Measurements from ENCODE around the gene SIPA1L3. TPM values are rescaled to one million over a fixed set of nuclear protein-coding genes. Genes with fewer than 3 reads are reported as not detected.

SIPA1L3 gene
- total and polyA plus RNA-seq, 10 of the 15 experiments (the other 5 are each of a cell fraction or from before 2014, with no cell fraction given), result 0.24 to 66.2 (median 19.1) TPM

DNA sequence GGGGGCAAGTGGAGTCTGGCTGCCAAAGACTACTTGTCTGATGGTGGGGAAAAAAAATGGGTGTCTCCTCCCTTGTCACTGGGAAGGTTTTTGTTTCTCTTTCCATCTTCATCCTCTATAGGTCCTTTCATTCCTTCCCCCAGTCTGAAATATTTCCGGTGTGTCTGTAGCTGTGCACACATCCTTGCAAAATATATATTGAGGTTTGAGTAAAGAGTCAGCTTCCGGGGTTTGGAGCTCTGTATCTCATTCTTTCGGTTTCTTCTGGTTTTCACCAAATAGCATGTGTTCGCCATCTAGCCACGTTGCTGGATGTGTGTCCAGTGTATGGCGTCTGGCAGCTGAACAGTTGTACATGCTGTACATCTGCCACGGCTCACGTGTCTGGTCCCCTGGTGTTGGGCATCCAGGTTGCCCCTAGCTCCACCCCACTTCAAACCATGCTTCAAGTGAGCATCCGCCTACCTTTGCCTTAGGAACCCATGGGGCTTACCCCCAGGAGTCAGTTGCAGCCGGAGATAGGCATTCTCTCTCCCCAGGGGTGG, 142.2 kb downstream of the SIPA1L3 start (continued):
- TF ChIP-seq, protein P1, sequence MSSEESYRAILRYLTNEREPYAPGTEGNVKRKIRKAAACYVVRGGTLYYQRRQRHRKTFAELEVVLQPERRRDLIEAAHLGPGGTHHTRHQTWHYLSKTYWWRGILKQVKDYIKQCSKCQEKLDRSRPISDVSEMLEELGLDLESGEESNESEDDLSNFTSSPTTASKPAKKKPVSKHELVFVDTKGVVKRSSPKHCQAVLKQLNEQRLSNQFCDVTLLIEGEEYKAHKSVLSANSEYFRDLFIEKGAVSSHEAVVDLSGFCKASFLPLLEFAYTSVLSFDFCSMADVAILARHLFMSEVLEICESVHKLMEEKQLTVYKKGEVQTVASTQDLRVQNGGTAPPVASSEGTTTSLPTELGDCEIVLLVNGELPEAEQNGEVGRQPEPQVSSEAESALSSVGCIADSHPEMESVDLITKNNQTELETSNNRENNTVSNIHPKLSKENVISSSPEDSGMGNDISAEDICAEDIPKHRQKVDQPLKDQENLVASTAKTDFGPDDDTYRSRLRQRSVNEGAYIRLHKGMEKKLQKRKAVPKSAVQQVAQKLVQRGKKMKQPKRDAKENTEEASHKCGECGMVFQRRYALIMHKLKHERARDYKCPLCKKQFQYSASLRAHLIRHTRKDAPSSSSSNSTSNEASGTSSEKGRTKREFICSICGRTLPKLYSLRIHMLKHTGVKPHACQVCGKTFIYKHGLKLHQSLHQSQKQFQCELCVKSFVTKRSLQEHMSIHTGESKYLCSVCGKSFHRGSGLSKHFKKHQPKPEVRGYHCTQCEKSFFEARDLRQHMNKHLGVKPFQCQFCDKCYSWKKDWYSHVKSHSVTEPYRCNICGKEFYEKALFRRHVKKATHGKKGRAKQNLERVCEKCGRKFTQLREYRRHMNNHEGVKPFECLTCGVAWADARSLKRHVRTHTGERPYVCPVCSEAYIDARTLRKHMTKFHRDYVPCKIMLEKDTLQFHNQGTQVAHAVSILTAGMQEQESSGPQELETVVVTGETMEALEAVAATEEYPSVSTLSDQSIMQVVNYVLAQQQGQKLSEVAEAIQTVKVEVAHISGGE (CRISPR knock-in tag; IDR thresholded peaks at IDR 0.05), result no peak
- TF ChIP-seq DPF2 (IDR thresholded peaks at IDR 0.05) (no peak), WRNIP1 (IDR thresholded peaks at IDR 0.05; ENCODE audit: borderline replicate concordance, low read depth, low read length) (no peak), CBX5 (IDR thresholded peaks at IDR 0.05; ENCODE audit: low read depth) (no peak), IKZF1 (conservative IDR thresholded peaks at IDR 0.05) (no peak), TARDBP (IDR thresholded peaks at IDR 0.05; ENCODE audit: borderline replicate concordance) (no peak), HDGF (IDR thresholded peaks at IDR 0.05) (no peak; the same call in 1 of the 2 replicates), ZNF207 (IDR thresholded peaks at IDR 0.05; ENCODE audit: borderline replicate concordance) (no peak), BMI1 (IDR thresholded peaks at IDR 0.05; ENCODE audit: borderline replicate concordance) (no peak), MTA2 (IDR thresholded peaks at IDR 0.05; ENCODE audit: low read depth) (no peak), CBX3 (IDR thresholded peaks at IDR 0.05; ENCODE audit: borderline replicate concordance, low read depth) (no peak), TAF1 (IDR thresholded peaks at IDR 0.05; ENCODE audit: borderline replicate concordance, low read depth, low read length) (0 out of 2 replicates have a peak, but pooled peaks have one; percentile 29), ETV6 (conservative IDR thresholded peaks at IDR 0.05 in 1 of 2, IDR thresholded peaks at IDR 0.05 in 1 of 2; ENCODE audit: borderline replicate concordance in 1 of 2, low read depth in 1 of 2) (0 out of 4 replicates have a peak, but pooled peaks of 1 of the 2 experiments have one; percentile 32)
- TF ChIP-seq, protein P2, sequence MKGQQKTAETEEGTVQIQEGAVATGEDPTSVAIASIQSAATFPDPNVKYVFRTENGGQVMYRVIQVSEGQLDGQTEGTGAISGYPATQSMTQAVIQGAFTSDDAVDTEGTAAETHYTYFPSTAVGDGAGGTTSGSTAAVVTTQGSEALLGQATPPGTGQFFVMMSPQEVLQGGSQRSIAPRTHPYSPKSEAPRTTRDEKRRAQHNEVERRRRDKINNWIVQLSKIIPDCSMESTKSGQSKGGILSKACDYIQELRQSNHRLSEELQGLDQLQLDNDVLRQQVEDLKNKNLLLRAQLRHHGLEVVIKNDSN (IDR thresholded peaks at IDR 0.05; ENCODE audit: borderline replicate concordance, extremely low read length, insufficient read depth, low read depth, low read length), result peak; percentile 30
- TF ChIP-seq, protein P3, sequence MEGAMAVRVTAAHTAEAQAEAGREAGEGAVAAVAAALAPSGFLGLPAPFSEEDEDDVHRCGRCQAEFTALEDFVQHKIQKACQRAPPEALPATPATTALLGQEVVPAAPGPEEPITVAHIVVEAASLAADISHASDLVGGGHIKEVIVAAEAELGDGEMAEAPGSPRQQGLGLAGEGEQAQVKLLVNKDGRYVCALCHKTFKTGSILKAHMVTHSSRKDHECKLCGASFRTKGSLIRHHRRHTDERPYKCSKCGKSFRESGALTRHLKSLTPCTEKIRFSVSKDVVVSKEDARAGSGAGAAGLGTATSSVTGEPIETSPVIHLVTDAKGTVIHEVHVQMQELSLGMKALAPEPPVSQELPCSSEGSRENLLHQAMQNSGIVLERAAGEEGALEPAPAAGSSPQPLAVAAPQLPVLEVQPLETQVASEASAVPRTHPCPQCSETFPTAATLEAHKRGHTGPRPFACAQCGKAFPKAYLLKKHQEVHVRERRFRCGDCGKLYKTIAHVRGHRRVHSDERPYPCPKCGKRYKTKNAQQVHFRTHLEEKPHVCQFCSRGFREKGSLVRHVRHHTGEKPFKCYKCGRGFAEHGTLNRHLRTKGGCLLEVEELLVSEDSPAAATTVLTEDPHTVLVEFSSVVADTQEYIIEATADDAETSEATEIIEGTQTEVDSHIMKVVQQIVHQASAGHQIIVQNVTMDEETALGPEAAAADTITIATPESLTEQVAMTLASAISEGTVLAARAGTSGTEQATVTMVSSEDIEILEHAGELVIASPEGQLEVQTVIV (IDR thresholded peaks at IDR 0.05; ENCODE audit: borderline replicate concordance, partially characterized antibody), result peak; percentile 9
- TF ChIP-seq, protein P4, sequence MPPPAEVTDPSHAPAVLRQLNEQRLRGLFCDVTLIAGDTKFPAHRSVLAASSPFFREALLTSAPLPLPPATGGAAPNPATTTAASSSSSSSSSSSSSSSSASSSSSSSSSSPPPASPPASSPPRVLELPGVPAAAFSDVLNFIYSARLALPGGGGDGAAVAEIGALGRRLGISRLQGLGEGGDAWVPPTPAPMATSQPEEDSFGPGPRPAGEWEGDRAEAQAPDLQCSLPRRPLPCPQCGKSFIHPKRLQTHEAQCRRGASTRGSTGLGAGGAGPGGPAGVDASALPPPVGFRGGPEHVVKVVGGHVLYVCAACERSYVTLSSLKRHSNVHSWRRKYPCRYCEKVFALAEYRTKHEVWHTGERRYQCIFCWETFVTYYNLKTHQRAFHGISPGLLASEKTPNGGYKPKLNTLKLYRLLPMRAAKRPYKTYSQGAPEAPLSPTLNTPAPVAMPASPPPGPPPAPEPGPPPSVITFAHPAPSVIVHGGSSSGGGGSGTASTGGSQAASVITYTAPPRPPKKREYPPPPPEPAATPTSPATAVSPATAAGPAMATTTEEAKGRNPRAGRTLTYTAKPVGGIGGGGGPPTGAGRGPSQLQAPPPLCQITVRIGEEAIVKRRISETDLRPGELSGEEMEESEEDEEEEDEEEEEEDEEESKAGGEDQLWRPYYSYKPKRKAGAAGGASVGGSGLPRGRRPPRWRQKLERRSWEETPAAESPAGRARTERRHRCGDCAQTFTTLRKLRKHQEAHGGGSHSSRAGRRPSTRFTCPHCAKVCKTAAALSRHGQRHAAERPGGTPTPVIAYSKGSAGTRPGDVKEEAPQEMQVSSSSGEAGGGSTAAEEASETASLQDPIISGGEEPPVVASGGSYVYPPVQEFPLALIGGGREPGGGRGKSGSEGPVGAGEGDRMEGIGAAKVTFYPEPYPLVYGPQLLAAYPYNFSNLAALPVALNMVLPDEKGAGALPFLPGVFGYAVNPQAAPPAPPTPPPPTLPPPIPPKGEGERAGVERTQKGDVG (CRISPR knock-in tag; IDR thresholded peaks at IDR 0.05), result no peak
- TF ChIP-seq, protein P5, sequence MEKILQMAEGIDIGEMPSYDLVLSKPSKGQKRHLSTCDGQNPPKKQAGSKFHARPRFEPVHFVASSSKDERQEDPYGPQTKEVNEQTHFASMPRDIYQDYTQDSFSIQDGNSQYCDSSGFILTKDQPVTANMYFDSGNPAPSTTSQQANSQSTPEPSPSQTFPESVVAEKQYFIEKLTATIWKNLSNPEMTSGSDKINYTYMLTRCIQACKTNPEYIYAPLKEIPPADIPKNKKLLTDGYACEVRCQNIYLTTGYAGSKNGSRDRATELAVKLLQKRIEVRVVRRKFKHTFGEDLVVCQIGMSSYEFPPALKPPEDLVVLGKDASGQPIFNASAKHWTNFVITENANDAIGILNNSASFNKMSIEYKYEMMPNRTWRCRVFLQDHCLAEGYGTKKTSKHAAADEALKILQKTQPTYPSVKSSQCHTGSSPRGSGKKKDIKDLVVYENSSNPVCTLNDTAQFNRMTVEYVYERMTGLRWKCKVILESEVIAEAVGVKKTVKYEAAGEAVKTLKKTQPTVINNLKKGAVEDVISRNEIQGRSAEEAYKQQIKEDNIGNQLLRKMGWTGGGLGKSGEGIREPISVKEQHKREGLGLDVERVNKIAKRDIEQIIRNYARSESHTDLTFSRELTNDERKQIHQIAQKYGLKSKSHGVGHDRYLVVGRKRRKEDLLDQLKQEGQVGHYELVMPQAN (conservative IDR thresholded peaks at IDR 0.05), result no peak

Data from GM12878 (cell line).